Brain pericyte (primary cell): ENCODE measurements around the gene MTA1.

Experiments
- DNase-seq: peaks from one replicate; pipeline ENCODE4 v3.0.0-alpha.2; 2012; ENCODE audit warnings: low read depth, low spot score

The MTA1 gene

GRCh38 chr14:105419195-105420091, at the start of gene MTA1:
TSS of gene MTA1 (plus strand) at chr14:105419827. CDS start at chr14:105420036, 209 bp downstream.
- no peak for DNase-seq

- DNase-seq = no peak
These were observed 45.2 kb upstream of the MTA1 start for GRCh38 chr14:105374389-105374788.

- DNase-seq = no peak
These were observed 44.0 kb upstream of the MTA1 start for GRCh38 chr14:105375635-105376057.

- no peak for DNase-seq
These were observed 42.8 kb upstream of the MTA1 start for GRCh38 chr14:105376521-105377440.

GRCh38 chr14:105377555-105378182, 42.0 kb upstream of the MTA1 start:
- DNase-seq = no peak

GRCh38 chr14:105378199-105378598, 41.4 kb upstream of the MTA1 start:
- no peak for DNase-seq

GRCh38 chr14:105378873-105379685, 40.5 kb upstream of the MTA1 start:
- no peak for DNase-seq

- no peak for DNase-seq
These were observed 39.7 kb upstream of the MTA1 start for GRCh38 chr14:105379946-105380345.

GRCh38 chr14:105380756-105381155, 38.9 kb upstream of the MTA1 start:
- DNase-seq = no peak

GRCh38 chr14:105381446-105382342, 37.9 kb upstream of the MTA1 start:
- DNase-seq = no peak

GRCh38 chr14:105382343-105383082, 37.1 kb upstream of the MTA1 start:
- no peak for DNase-seq

- DNase-seq = no peak
These were observed 36.4 kb upstream of the MTA1 start for GRCh38 chr14:105383083-105383730.

- DNase-seq = no peak
These were observed 35.5 kb upstream of the MTA1 start for GRCh38 chr14:105384041-105384557.

- DNase-seq = no peak
These were observed 34.9 kb upstream of the MTA1 start for GRCh38 chr14:105384605-105385321.

- DNase-seq = no peak
These were observed 34.3 kb upstream of the MTA1 start for GRCh38 chr14:105385322-105385637.

GRCh38 chr14:105385698-105386365, 33.8 kb upstream of the MTA1 start:
- DNase-seq = no peak
